Right ventricle myocardium superior (tissue), 1 donor: ENCODE measurements around the gene KLHDC3. TPM values are rescaled to one million over a fixed set of nuclear protein-coding genes. Genes with fewer than 3 reads are reported as not detected.

ENCODE experiments used
- ATAC-seq: fragments of 200-7000 bp; cut with Tn5 transposase; one replicate; pipeline ENCODE4 v1.9.1; 2020; ENCODE audit warnings: mild to moderate bottlenecking; ENCODE audit not compliant: poor library complexity
- DNase-seq: peaks from one replicate; pipeline ENCODE4 v3.0.0-alpha.2; 2020
- intact Hi-C: fragments of 100-400 bp; cut with DNase I; formaldehyde crosslinking; loops from one replicate; pipeline ENCODE4 v1.11.2; 2022
- total RNA-seq: library from RNA; stranded (reverse); fragmentation: NEBNext Ultra II Directional; extraction: Animal tissue kit (Norgen Biotek cat#: 25700); gene quantifications from one replicate; pipeline ENCODE4 v1.2.1, GENCODE V29; 2021
- donor health status: DM: no; HTN: yes; CAD: no; lungs with severe emphysema.

Gene KLHDC3
- total RNA-seq, 1 donor from 2014 or later, result 147 TPM

GRCh38 chr6:43045371-43045930 lies 31.4 kb downstream of the KLHDC3 start:
- intact Hi-C loops, result no loop called here
- ATAC-seq (no peak), DNase-seq (no peak)

- DNase-seq (no peak), ATAC-seq (no peak)
- intact Hi-C loops, result no loop called here
Measured at GRCh38 chr6:43047998-43048397, 33.9 kb downstream of the KLHDC3 start.

GRCh38 chr6:43050981-43051380 lies 36.9 kb downstream of the KLHDC3 start:
- no peak for DNase-seq
- intact Hi-C loops, result no loop called here
- no peak for ATAC-seq

GRCh38 chr6:43052225-43052841 lies 38.3 kb downstream of the KLHDC3 start:
- ATAC-seq (no peak), DNase-seq (no peak)
- intact Hi-C loops, result no loop called here

GRCh38 chr6:43052842-43053544 lies 38.9 kb downstream of the KLHDC3 start:
- intact Hi-C loops, result no loop called here
- ATAC-seq (peak; percentile 32), DNase-seq (no peak)

GRCh38 chr6:43053545-43054205 lies 39.6 kb downstream of the KLHDC3 start, which contains the start of gene CUL7:
TSS of gene CUL7 (minus strand) at chr6:43053851. CDS start at chr6:43052788, 1,063 bp downstream.
- peak; percentile 96 for ATAC-seq
- peak; percentile 96 for DNase-seq
- intact Hi-C loops, result no loop called here

GRCh38 chr6:43054206-43054943 lies 40.3 kb downstream of the KLHDC3 start:
- intact Hi-C loops, result no loop called here
- ATAC-seq (no peak), DNase-seq (no peak)

- no peak for DNase-seq
- intact Hi-C loops, result loop anchor here (5.0 kb wide), 1 partner anchor 34 kb away; the partner anchor contains the start of gene RRP36
- ATAC-seq, result no peak
Measured at GRCh38 chr6:43055966-43056365, 41.9 kb downstream of the KLHDC3 start.

GRCh38 chr6:43058531-43058930 lies 44.5 kb downstream of the KLHDC3 start:
- DNase-seq, result no peak
- intact Hi-C loops, result loop anchor here (5.0 kb wide), 1 partner anchor 36 kb away; the partner anchor contains the start of gene RRP36
- no peak for ATAC-seq

- intact Hi-C loops, result loop anchor here (5.0 kb wide), 1 partner anchor 37 kb away; the partner anchor contains the start of gene RRP36
- DNase-seq (peak; percentile 98), ATAC-seq (peak; percentile 98)
Measured at GRCh38 chr6:43059168-43060033, 45.4 kb downstream of the KLHDC3 start, which contains the start of the genes KLC4 and MRPL2. TSS of gene KLC4 (plus strand) at chr6:43059631. CDS start at chr6:43061336, 1,705 bp downstream. TSS of gene MRPL2 (minus strand) at chr6:43059434. CDS start at chr6:43059381, 53 bp downstream.

- intact Hi-C loops, result no loop called here
- DNase-seq (no peak), ATAC-seq (peak; percentile 23)
Measured at GRCh38 chr6:43060034-43060754, 46.1 kb downstream of the KLHDC3 start.

GRCh38 chr6:43060755-43061633 lies 46.9 kb downstream of the KLHDC3 start:
- ATAC-seq, result no peak
- intact Hi-C loops, result no loop called here

GRCh38 chr6:43061861-43062260 lies 47.8 kb downstream of the KLHDC3 start:
- intact Hi-C loops, result no loop called here
- no peak for ATAC-seq
- no peak for DNase-seq

More at GRCh38 chr6:43060755-43061633, 46.9 kb downstream of the KLHDC3 start:
- no peak for DNase-seq

GRCh38 chr6:43062818-43063217 lies 48.8 kb downstream of the KLHDC3 start:
- ATAC-seq (no peak), DNase-seq (no peak)
- intact Hi-C loops, result no loop called here

- intact Hi-C loops, result no loop called here
- DNase-seq (no peak), ATAC-seq (no peak)
Measured at GRCh38 chr6:43070028-43070632, 56.1 kb downstream of the KLHDC3 start.
